ENCODE data around the gene LRRC37B.
"Not testable (repeated sequence)": the region's sequence is repeated elsewhere in the genome, so short reads cannot be mapped to it uniquely, and the experiment has no call there.

DNA sequence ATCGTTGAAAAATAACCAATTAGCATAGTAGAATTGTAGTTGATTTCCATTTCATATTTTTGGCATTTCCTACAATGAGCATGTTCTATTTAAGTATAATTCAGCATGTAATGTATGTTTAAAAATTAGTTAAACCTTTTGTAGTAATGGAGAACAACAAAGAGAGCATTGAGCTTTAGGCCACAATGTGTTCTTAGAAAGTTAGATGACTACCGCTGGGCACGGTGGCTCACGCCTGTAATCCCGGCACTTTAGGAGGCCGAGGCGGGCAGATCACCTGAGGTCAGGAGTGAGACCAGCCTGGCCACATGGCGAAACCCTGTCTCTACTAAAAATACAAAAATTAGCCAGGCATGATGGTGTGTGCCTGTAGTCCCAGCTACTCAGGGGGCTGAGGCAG is 93.1 kb downstream of the LRRC37B start:
- TF ChIP-seq, protein P1, sequence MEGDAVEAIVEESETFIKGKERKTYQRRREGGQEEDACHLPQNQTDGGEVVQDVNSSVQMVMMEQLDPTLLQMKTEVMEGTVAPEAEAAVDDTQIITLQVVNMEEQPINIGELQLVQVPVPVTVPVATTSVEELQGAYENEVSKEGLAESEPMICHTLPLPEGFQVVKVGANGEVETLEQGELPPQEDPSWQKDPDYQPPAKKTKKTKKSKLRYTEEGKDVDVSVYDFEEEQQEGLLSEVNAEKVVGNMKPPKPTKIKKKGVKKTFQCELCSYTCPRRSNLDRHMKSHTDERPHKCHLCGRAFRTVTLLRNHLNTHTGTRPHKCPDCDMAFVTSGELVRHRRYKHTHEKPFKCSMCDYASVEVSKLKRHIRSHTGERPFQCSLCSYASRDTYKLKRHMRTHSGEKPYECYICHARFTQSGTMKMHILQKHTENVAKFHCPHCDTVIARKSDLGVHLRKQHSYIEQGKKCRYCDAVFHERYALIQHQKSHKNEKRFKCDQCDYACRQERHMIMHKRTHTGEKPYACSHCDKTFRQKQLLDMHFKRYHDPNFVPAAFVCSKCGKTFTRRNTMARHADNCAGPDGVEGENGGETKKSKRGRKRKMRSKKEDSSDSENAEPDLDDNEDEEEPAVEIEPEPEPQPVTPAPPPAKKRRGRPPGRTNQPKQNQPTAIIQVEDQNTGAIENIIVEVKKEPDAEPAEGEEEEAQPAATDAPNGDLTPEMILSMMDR (IDR thresholded peaks at IDR 0.05; ENCODE audit: low read length): not testable (repeated sequence)
- TF ChIP-seq EZH2 (optimal IDR thresholded peaks at IDR 0.05; ENCODE audit: low read depth, low read length); EZH2phosphoT487 (IDR thresholded peaks at IDR 0.05; ENCODE audit: low read length): not testable (repeated sequence)
